ENCODE results near the gene TBC1D24.
"Not testable (repeated sequence)": the region's sequence is repeated elsewhere in the genome, so short reads cannot be mapped to it uniquely, and the experiment has no call there.

Gene TBC1D24

DNA sequence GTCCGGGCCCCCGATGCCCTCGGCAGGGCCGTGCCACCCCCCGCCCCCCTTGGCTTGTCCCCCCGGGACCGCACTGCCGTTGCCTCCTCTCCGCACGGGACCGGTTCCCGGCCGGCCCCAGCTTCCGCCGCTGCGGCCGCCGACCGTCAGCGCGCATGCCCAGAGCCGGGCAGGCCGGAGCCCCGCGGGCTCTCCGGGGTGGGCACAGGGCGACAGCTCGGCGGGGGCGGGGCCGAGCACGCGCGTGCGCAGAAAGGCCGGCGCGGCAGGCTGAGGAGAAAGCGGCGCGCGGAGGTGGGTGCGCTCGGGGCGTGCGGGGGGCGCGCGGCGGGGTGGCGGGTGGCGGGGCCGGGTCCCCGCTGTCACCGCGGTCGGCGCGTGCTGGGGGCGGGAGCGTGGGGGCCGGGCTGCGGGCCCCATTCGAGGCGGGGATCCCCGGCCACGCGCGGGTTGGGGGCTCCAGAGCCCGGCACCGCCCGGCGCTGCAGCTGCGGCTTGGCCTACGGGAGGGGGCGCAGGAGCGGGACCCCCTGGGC is at the start of gene TBC1D24:
Gene TBC1D24, plus strand, starts transcription at position 251 of the 536 bp plus-strand sequence. CDS start 21,022 bp downstream, outside the sequence.
- peak; percentile 40 for DNase-seq

DNA sequence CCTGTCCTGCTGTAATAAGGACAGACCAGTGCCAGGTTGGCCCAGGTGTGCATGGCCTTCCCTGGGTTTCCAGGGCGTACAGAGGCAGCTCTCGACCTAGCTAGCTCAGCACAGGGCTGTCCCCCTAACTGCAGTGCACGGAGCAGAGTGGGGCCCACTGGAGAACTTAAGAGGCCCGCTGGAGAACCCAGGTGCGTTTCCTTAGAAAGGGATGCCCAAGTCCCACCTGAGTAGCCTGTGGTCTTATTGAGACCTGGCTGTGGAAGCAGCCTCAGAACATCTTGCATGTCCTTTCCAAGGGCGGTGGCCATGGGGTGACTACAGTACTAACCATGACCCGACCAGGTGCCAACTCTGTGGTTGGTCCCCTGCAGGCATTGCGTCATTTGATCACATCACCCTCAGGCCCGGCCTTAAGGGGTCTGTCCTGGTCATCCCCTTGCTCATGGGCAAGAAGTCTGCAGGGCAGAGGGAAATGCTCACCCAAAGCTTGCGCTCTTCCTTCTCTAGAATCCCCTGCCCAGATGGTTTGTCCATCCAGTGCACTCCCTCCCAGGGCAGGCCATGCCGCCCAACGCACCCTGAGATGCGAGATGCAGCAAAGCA is 49.0 kb upstream of the TBC1D24 start:
- no peak for DNase-seq

DNA sequence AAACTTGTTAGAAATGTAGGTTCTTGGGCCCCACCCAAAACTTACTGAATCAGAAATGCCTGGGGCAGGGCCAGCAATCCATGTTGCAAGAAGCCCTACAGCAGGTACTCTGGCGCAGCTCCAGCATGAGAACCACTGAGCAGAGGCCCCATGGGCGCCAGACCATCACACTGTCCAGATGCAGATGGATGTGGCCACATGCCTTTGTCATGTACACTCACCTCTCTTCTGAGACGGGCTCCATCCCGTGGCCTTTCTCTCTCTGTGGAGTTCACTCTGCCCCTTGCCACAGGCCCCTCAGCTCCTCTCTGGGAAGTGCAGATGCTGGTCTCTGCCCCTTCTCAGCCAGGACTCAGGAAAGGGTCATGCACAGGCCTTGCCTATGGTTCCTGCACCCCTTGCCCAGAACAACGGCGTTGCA is 48.0 kb upstream of the TBC1D24 start:
- no peak for DNase-seq

DNA sequence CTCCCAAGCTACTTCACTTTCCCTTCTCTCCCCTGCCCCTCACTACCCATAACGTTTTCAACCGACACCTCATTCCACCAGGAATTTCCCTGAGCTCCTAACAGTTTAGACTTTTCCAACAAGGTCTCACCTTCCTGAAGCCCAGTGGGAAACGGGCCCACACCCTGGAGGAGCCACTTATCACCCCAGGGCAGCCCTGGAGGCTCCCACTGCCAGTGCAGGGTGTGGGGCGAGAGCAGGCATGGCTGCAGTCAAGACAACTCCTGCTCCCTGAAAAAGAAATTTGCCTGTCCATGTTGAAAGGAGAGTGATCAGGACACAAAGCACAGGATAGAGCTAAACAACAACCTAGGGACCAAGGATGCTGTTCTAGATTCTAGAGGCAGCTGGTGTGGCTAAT is 47.4 kb upstream of the TBC1D24 start:
- DNase-seq, result no peak

DNA sequence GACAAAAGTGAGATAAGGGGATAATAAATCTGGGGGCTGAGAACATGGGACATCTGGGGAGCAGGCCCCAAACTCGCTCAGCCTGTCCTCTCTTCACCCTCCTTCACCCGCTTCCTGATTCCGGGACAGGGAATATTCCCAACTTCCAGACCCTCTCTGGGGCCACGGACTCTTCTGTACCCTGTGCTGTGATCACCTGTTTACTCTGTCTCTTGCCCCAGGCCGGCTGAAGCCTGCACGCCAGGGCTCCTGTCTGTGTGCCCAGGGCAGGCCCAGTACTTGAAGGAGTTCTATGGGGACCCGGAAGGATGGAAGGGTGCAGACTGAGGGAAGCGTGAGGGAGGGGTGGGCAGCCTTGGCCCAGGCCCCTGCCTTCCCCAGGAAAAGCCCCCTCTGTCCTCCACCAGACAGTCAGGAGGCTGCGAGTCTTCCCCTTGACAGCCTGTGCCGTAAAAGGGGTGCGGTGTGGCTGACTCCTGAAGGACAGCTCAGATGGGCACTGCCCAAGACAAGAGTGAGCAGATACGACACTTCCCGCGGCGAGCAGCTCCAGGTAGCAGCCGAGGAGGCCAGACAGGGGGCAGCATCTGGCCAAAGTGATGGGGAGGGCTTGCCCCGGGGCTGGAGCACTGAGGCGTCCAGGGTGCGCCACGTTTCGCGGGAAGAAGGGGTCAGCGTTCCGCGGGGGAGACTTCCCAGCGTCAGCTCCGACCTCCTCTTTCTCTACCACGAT is 46.7 kb upstream of the TBC1D24 start:
- peak; percentile 26 for DNase-seq

DNA sequence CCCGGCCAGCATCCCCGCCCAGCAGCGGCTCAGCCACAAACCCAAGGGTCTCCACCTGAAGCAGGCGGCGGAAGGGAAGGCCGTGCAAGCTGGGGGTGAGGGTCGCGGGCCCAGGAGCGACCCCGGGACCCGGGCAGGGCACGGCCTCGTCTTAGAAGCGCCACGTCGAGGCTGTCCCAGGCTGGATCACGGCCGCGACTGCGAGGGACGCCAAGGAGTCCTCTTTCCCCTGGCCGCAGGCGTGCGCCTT is 46.2 kb upstream of the TBC1D24 start:
- no peak for DNase-seq

DNA sequence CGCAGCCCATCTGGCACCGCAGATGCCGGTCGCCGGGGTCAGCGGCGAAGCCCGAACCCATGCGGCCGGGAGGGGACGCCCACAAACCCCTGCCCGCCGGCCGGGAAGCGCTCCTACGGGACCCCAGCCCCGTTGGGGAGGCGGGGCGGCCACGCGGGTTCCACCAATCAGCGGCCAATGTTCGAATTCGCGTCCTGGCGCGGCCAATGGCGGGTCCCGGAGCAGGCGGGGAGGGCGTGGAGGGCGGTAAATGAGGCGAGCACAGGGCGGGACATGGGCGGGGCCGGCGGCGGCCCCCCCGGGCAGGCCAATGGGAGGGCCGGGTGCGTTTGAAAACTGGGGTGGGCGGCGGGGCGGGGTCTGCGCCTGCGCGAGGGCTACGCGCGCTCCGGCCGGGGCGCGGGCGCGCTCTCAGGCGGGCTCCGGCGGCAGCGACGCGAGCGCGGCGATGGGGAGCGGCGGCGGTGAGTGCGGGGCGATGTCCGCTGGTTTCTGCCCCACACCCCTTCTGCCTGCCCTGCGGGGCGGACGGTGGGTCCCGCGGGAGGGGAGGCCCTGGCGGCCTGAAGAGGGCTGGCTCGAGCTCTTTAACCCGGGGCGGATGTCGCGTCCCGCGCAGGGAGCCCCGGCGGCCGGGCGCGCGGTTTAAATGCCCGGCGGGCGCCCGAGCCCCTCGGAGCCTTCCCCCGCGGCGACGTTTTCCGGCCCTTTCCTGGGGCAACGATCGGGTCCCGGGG is 45.7 kb upstream of the TBC1D24 start, which contains the start of gene CCNF:
Gene CCNF, plus strand, starts transcription at position 414 of the 737 bp plus-strand sequence. Its CDS starts 35 bp downstream, at position 449.
- peak; percentile 85 for DNase-seq

DNA sequence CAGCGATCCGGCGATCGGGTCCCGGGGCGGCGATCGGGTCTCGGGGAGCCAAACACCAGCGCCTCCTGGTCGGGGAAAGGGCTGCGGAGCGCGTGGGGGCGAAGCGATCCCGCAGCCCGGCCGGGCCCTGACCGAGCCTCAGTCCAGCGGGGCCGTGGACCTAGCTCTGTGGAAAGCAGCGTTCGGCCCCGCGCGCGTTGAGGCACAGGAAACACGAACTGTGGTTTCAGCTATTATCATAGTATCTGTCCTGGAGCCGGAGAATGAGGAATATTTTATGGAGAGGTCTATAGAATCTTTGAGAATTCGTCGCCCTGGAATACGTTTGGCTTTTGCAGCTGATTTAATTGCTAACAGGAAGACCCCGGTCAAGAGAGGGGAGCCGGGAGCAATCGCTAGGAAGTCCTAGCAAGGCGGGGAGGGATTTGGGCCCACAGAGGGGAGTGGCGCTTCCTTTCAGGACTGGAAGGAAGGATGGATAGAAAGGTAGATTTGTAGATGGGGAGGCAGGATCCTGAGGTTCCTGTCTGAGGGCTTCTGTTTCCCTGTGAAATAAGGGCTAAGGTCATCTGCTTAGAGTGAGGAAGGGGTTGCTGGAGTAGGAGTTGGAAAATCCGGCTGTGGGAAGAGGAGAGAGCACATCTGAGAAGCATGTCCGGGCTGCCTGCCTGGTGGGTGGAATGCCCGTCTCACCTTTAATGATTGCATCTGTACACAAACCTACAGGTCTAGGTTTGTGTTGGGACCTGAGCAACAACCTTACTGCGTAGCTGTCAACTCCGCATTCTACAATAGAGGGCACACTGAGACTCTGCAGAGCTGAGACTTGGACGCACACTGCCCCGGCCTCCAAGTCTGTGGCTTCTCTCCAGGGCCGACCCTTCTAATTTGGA is 44.9 kb upstream of the TBC1D24 start:
- DNase-seq, result peak; percentile 29

DNA sequence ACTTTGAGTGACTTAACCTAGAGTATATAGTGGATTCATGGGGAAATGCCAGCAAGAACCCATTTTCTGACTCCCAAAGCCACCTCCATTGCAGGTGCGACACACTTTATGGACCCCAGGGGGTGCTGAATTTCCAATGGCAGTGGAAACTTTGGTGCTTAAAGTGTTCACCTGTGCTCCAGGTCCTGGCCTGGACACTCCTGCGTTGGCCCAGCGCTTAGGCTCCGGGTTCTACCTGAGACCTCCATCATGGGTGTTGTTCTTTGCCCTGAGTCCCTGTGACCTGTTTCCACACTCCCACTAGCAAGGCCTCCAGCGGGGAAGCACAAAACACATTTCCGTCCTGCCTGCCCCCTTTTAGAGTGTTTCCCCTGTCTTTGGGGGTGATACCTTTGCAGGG is 42.6 kb upstream of the TBC1D24 start:
- no peak for DNase-seq

DNA sequence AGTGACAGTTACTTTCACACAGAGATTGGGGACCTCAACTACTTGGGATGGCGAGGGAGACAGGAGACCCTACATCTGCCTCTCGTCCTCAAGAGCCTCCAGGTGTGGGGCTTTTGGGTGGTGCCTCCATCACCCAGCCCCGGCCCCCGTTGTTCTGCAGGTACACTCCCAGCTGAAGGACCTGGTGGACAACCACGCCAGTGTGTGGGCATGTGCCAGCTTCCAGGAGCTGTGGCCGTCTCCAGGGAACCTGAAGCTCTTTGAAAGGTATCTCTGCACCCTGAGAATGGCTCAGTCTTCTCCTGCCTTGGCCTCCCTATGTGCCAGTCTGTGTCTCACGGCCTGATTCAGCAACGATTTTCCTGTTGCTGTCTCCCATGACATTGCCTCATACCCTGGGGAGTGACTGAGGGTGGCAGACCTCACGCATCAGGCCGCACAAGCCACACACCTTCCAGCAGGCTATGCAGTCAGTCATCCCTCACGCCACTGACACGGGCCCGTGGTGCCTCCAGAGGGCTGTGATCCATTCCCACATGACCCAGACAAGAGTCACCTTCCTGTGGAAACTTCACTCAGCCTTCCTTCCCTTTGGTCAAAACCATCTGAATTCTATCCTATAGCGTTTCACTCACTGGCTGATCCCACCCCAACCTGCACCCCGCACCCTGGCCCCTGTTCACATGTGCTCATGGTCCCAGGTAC is 42.0 kb upstream of the TBC1D24 start:
- DNase-seq, result no peak

DNA sequence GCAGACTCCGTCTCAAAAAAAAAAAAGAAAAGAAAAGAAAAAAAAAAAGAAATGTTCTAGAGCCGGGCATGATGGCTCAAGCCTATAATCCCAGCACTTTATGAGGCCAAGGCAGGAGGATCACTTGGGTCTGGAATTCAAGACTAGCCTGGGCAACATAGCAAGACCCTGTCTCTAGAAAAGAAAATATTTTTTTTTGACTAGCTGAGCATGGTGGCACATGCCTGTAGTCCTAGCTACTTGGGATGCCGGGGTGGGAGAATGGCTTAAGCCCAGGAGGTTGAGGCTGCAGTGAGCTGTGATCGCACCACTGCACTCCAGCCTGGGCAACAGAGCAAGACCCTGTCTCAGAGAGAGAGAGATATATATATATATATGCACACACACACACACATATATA is 39.7 kb upstream of the TBC1D24 start:
- not testable (repeated sequence) for DNase-seq

DNA sequence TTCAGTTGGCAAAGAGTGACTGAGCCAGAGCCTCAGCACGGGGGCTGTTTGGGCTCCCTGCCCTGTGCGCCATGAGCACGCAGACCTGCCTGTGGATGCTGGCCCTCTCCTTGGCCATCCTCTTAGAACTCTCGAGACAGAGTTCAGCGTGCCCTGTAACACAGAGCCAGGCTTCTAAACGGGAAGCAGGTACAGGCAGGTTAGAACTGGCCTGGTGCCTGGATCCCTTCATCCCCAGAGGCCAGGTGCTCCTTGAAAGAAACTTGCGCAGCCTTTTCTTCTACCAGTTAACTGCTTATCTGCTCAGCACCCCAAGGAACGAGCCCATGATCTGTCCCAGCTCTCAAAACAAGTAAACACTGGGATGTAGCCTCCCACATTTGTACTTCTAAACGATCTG is 38.8 kb upstream of the TBC1D24 start:
- DNase-seq, result no peak

DNA sequence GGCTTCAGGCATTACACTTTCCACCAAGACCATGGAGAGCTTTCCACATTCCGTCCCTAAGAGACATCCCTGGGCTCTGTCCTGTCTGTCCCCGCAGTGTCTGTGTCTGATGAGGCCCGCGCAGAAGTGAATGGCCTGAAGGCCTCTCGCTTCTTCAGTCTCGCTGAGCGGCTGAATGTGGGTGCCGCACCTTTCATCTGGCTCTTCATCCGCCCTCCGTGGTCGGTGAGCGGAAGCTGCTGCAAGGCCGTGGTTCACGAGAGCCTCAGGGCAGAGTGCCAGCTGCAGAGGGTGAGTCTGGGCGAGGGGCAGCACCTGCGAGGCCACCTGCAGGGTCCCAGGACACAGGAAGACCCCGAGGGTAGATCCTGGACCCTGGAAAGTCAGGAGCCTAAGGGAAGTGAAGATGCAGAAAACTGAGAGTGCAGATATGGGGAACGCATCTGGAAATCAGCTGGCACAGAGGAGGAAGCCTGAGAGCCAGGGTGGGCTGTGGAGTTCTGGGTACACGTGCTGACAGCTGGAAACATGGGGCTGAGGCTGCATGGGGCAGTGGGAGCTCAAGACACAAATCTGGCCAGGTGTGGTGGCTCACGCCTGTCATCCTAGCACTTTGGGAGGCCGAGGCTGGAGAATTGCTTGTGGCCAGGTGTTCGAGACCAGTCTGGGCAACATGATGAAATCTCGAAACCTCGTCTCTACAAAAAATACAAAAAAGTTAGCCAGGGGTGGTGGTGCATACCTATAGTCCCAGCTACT is 37.7 kb upstream of the TBC1D24 start:
- DNase-seq, result no peak

DNA sequence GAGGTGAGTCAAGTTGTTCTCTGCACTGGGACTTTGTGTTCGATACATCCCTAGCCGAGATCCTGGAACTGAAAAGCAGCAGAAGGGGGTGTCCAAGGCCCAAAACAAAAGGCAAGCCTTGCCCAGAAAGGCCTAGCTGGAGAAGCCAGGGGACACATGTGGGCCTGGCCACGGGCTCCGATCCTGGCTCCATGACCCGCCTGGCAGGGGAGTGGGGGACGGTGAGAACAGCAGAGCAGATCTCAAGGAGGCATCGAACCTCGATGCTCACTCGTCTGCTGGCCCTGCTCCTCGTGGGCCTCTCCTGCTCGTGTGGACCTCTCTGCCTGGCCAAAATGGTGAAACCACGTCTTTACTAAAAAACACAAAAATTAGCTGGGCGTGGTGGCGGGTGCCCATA is 36.8 kb upstream of the TBC1D24 start:
- no peak for DNase-seq

DNA sequence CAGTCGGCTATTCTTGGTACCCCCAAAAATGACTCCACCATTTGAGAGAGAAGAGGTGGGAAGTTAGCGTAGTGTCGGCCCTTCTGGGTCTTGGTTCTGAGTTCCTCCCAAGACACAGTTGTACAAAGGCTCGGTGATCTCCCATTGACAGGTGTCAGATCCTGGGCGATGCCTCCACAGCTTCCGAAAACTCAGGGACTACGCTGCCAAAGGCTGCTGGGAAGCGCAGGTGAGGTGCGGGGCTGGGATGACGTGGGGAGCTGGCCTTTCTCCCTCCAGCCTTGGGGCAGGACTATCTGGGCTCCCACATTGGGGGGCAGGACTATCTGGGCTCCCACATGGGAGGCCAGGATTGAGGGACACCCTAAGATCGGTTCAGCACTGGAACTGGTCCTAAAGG is 35.3 kb upstream of the TBC1D24 start:
- DNase-seq, result no peak

DNA sequence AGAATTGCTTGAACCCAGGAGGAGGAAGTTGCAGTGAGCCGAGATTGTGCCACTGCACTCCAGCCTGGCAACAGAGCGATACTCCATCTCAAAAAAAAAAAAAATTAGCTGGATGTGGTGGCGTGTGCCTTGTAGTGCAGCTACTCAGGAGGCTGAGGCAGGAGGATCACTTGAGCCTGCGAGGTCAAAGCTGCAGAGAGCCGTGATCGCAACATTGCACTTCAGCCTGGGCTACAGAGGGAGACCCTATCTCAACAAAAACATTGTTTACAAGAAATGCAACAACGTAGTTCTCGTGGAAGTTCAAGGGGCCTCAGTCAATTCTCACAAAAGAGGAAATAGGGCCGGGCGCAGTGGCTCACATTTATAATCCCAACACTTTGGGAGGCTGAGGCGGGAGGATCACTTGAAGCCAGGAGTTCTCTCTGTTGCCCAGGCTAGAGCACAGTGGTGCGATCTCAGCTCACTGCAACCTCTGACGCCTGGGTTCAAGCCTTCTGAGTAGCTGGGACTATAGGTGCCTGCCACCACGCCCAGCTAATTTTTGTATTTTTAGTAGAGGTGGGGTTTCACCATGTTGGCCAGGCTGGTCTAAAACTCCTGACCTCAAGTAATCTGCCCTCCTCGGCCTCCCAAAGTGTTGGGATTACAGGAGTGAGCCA is 33.7 kb upstream of the TBC1D24 start:
- DNase-seq, result not testable (repeated sequence)

DNA sequence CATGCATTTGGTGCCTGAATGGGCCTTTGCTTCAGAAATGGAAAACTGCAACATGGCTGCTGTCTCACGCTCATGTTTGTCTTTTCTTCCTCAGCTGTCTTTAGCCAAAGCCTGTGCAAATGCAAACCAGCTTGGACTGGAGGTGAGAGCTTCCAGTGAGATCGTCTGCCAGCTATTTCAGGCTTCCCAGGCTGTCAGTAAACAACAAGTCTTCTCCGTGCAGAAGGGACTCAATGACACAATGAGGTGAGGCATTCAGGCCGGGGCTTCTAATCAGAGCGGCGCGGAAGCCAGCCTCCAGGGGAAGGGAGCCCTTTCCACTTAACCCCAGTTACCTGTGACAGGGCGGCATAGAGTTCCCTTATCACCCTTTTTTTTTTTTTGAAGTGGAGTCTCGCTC is 31.4 kb upstream of the TBC1D24 start:
- no peak for DNase-seq

DNA sequence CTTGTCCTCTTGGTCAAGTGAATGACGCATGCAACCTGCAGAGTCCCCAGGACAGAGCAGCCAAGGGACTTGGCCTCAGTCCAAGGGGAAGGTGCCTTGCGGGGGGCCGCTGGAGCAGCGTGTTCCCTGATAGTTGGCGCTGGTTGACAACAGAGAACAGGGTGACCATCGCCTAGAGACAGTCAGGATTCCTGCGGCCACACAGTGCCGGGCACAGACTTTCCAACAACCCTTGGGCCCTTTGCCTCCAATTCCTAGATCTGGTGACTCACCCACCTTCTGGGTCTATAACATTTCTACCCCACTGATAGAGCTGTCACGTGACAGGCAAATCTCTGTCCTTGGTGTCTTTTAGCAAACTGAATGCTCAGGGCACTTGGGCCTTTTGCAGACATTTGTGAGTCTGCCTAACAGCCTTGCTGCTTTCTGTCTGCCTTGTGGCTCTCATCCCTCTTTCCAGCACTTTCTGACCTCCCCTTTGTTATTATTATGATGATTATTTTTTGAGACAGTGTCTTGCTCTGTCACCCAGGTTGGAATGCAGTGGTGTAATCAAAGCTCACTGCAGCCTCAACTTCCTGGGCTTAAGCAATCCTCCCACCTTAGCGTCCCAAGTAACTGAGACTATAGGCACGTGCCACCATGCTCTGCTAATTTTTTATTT is 26.9 kb upstream of the TBC1D24 start:
- DNase-seq, result no peak

DNA sequence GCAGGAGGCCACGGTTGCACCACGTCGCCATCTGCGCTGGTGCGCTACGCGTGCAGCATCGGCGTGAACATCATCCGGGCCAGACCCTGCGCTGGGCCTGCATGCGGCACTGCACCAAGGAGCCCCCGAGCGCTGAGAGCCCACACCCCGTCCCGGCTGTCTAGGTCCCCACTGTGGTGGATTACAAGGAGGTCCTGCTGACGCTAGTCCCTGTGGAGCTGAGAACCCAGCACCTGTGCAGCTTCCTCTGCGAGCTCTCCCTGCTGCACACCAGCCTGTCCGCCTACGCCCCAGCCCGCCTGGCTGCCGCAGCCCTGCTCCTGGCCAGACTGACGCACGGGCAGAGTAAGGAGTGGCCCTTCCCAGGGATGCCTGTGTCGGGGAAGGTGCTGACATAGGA is 25.8 kb upstream of the TBC1D24 start:
- DNase-seq, result no peak

DNA sequence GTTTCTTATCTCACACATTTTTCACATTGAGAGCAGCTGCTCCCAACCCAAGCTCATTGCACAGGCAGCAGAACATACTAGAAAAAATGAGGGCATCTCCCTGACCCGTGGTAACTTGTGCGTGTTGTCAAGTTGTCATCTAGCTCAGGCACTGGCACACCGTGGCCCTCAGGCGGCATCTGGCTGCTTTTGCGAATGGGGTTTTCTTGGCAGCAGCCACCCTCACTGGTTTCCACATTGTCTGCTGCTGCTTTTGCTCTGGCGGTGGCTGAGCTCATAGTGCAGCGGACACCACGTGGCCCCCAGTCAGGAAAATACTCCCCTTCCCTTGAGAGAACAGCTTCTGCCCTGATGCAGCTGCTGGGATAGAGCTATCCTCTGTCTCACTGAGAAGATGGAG is 24.4 kb upstream of the TBC1D24 start:
- DNase-seq, result no peak

Data from DMS79 treated with DMSO at 0.1 percent for 48 hours (cell line).